ENCODE results near the gene CD6. TPM values are rescaled to one million over a fixed set of nuclear protein-coding genes. Genes with fewer than 3 reads are reported as not detected.
A peak's percentile ranks its signal among the peaks of the same experiment; 100 is the strongest.

Gene CD6
- total and polyA plus RNA-seq, 10 of the 15 experiments (the other 5 are each of a cell fraction or from before 2014, with no cell fraction given): 0.37 to 17.6 (median 6.2) TPM

GRCh38 chr11:60933416-60934123, 37.9 kb upstream of the CD6 start:
- Histone ChIP-seq H3K79me2 (ENCODE audit: control insufficient read depth, insufficient read depth, low read length) (no peaks in the 10 kb centered on the region), H3K36me3 (ENCODE audit: control insufficient read depth in 2 of 2, insufficient read depth in 2 of 2, low read length in 1 of 2) (peaks cover 2 to 12% of the 10 kb centered on the region in 2 experiments), H3K4me3 (no peak overlapping the region), H3K4me2 (ENCODE audit: control insufficient read depth, insufficient read depth) (no peak overlapping the region), H3K27me3 (replicated peaks in 1 of 2; ENCODE audit: control insufficient read depth in 2 of 2, insufficient read depth in 2 of 2, low read length in 1 of 2) (no peaks in the 10 kb centered on the region), H2AFZ (ENCODE audit: control insufficient read depth, low read depth, low read length) (no peak overlapping the region), H3K9me3 (replicated peaks; ENCODE audit: control insufficient read depth, insufficient read depth, low read length) (no peaks in the 10 kb centered on the region), H3K9ac (ENCODE audit: control insufficient read depth, insufficient read depth, low read length) (no peak overlapping the region), H3K27ac (ENCODE audit: control insufficient read depth, insufficient read depth) (no peak overlapping the region), H3K4me1 (ENCODE audit: control insufficient read depth, insufficient read depth, low read length) (peaks cover 17% of the 10 kb centered on the region), H4K20me1 (ENCODE audit: control insufficient read depth, insufficient read depth) (no peaks in the 10 kb centered on the region)
- ChIA-PET POLR2A (interaction anchor here (0.6 to 1.7 kb wide), 2 partner anchors 21 to 291 kb away, joined by 3 to 5 read pairs; no protein-coding TSS in a partner anchor), RAD21 (ENCODE audit: unreplicated experiment) (no interaction called here), SMC1A (ENCODE audit: uncharacterized antibody, unreplicated experiment) (interaction anchor here (1.0 to 2.3 kb wide), 3 partner anchors 11 to 18 kb away, joined by 3 to 19 read pairs (median 4); no protein-coding TSS in a partner anchor), CTCF (interaction anchor here (0.5 kb wide), 1 partner anchor 394 kb away, joined by 3 read pairs; no protein-coding TSS in a partner anchor)
- no peak for TF ChIP-seq ESRRA (IDR thresholded peaks at IDR 0.05; ENCODE audit: low read length)
- TF ChIP-seq PML (IDR thresholded peaks at IDR 0.05; ENCODE audit: low read length): no peak
- TF ChIP-seq BCL11A (IDR thresholded peaks at IDR 0.05; ENCODE audit: low read depth, low read length): no peak
- peak; percentile 15 for TF ChIP-seq POLR2A (IDR thresholded peaks at IDR 0.05; ENCODE audit: low read depth, low read length)
- no peak for TF ChIP-seq ATF3 (IDR thresholded peaks at IDR 0.05; ENCODE audit: borderline replicate concordance, extremely low read depth, low read depth, low read length)
- TF ChIP-seq ZBED1 (IDR thresholded peaks at IDR 0.05; ENCODE audit: borderline replicate concordance): no peak
- TF ChIP-seq CREB1 (IDR thresholded peaks at IDR 0.05; ENCODE audit: low read depth): 0 out of 2 replicates have a peak, but pooled peaks have one; percentile 10
- TF ChIP-seq, protein P1, sequence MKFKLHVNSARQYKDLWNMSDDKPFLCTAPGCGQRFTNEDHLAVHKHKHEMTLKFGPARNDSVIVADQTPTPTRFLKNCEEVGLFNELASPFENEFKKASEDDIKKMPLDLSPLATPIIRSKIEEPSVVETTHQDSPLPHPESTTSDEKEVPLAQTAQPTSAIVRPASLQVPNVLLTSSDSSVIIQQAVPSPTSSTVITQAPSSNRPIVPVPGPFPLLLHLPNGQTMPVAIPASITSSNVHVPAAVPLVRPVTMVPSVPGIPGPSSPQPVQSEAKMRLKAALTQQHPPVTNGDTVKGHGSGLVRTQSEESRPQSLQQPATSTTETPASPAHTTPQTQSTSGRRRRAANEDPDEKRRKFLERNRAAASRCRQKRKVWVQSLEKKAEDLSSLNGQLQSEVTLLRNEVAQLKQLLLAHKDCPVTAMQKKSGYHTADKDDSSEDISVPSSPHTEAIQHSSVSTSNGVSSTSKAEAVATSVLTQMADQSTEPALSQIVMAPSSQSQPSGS (IDR thresholded peaks at IDR 0.05; ENCODE audit: low read length): peak; percentile 33; the same call in 1 of the 2 replicates
- no peak for TF ChIP-seq ZNF384 (IDR thresholded peaks at IDR 0.05; ENCODE audit: borderline replicate concordance, low read depth, low read length)
- TF ChIP-seq REST (IDR thresholded peaks at IDR 0.05; ENCODE audit: low read depth, low read length): no peak
- in situ Hi-C loops (cut with MboI) (no loop called here), intact Hi-C loops (cut with micrococcal nuclease; ENCODE audit: unreplicated experiment) (no loop called here)
- 80% methylated on average over 27 of the region's 37 CpGs for WGBS (ENCODE audit: insufficient coverage, insufficient replicate concordance, low lambda C conversion rate, missing lambda C conversion rate)
- DNase-seq (ENCODE audit: low read depth, low spot score) (no peak), ATAC-seq (no peak), FAIRE-seq (no peak)
- TSS peak; percentile 29 for BruUV-seq (replicated peaks)
